ENCODE measurements around the gene HPCAL1.
"Not testable (repeated sequence)": the region's sequence is repeated elsewhere in the genome, so short reads cannot be mapped to it uniquely, and the experiment has no call there.

The HPCAL1 gene

GRCh38 chr2:10448576-10449485 is 146.1 kb downstream of the HPCAL1 start:
- peak; percentile 87 to 92 for DNase-seq

- DNase-seq, result no peak
These were observed 146.8 kb downstream of the HPCAL1 start for GRCh38 chr2:10449486-10449831.

GRCh38 chr2:10449838-10450691 is 147.4 kb downstream of the HPCAL1 start:
- no peak for DNase-seq

DNA sequence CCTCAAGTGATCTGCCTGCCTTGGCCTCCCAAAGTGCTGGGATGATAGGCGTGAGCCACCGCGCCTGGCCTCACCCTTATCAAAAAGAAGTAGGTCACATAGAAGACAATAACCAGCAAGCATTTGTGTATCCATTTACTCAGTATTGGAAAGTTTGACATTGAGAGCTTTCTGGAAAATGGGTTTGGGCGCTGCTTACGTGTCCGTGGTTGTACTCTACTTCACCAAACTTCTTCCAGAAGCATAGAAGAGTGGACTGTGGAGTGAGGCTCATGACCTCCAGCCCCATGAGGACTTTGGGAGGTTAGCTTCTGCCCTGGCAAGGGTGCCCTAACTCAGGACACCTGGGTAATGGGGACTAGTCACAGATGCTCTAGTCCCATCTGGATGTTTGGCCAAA is 149.1 kb downstream of the HPCAL1 start:
- DNase-seq, result no peak

DNA sequence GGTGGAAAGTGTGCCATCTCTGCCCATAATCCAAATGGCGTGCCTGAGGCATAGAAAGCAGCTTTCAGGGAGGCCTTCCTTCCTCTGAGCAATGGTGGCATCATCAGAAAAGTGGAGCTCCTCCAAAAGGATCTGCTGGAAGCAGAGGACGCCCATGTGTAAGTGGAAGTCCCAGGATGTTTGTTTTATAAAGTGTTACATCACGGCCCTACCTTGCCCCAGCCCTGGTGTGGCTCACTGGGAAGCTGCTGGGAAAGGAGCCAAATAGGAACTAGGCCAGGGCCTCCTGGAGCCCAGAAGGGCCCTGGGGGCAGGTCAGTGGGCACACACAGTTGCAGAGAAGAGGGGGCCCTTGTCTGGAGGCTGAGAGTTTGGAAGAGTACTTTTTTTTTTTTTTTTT is 149.6 kb downstream of the HPCAL1 start:
- no peak for DNase-seq

DNA sequence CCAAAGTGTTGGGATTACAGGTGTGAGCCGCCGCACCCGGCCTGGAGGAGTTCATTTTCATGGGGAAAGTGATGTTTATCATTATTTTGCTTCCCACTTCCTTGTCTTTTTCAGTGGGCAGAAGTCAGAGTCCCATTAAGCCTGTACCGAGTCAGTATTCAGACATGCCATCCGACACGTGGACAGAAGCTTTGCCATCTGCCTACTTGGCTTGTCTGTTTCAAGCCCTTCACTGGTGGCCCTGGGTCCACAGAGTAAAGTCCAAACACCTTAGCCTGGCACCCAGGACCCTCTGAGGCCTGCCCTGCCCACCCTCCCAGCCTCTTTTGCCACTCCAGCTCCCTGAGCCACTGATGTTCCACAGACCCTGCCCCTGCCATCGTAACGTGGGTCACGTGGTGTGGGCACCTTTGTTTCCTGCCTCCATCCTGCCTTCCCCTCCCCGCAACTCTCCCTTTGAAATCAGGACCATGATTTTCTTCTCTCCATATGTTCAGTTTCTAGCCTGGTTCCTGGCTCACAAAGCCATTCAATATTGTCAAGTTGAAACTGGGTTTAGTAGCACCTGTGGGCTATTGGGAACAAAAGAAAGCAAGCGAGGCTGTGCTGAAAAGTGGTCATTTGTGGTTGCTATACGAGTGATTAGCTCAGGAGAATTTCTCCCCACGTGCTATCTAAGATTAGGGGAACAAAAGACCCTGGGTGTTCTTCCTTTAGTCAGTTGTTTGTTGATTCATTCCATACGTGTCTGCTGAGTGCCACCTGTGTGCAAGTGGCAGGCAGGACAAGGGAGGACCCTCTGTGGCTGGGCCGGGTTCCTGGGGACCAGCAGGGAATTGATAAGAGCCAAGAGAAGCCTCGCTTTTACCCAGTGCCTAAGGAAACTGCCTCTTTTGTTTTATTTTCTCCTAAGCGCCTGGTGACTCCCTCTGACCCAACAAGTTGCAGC is 150.5 kb downstream of the HPCAL1 start:
- DNase-seq, result no peak

GRCh38 chr2:10453905-10454298 is 151.2 kb downstream of the HPCAL1 start:
- DNase-seq, result no peak

DNA sequence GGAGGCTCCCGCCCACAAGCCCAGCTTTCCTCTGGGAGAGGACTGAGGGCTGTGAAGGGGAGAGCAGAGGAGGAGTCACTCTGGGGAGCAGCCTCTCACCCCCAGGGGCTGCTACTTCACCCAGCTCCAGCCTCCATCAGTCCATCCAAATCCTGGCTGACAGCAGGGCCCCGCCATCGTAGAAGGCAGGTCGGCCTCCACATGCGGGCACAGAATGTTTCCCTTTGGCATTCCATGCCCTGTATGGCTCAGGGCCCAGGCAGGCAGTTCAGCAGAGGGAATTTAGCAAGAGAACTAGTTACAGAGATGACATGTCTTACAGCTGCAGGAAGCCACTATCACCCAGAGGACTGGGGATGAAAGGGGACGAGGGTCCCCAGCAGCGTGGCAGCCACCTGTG is 151.8 kb downstream of the HPCAL1 start:
- no peak for DNase-seq

GRCh38 chr2:10457195-10457594 is 154.5 kb downstream of the HPCAL1 start:
- DNase-seq, result not testable (repeated sequence)

- no peak for DNase-seq
These were observed 155.3 kb downstream of the HPCAL1 start for GRCh38 chr2:10457846-10458598.

DNA sequence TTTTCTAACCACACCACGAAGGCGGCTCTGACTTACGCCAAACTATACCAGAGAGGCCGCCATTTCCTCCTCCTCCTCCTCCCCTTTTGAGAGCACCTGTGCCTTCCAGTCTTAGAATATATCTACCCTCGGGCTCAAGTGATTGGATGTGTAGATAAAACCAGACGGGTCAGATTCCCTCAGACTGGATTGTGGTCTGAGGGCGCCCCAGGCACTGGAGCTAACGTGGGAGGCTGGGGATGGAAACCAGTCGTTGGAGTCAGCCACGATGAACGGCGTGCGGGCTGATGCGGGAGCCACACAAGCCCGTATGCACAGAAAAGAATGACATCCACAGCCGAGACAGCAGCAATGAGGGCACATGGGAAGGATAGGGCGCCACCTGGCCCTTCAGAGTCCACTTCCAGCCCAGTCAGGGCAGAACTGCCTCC is 157.7 kb downstream of the HPCAL1 start:
- DNase-seq, result no peak

DNA sequence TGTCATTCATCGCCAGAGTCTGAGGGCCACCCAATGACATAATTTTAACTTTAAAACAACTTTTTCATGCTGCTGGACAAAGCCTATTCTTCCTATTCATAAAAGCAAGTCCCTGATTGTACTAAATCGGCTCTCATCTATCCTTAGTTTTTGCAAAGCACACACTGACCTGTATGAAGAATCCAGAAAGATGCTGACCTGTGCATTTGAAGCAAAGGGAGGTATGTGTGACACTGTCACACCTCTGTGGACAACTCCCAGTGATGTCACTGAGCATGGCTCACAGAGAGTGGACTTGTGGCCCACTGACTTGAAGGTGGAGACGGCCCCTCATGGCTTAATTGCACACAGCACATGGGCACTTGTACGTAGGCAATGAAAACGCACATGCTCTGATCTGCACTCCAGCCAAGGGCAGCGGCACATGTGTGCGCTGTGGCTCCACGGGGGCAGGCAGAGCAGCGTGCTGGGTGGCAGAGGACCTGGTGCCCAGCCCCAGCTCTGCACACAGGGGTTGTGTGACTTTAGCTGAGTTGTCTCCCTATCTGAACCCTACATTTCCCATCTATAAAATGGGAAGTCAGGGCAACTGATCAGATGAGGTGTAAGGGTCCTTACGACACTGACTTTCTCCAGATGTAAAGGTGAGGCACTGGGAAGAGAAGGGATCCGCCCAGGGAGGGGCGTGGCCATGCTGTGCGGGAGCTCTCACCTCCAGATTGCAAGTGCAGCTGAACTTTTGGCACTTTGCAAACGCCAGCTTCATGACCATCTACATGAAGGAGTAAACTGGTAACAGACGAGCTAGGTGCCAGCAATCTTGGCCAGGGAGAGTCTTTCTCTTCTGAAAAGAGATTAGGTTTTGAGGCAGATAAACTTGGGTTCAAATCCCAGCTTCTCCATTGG is 159.7 kb downstream of the HPCAL1 start:
- DNase-seq, result no peak

DNA sequence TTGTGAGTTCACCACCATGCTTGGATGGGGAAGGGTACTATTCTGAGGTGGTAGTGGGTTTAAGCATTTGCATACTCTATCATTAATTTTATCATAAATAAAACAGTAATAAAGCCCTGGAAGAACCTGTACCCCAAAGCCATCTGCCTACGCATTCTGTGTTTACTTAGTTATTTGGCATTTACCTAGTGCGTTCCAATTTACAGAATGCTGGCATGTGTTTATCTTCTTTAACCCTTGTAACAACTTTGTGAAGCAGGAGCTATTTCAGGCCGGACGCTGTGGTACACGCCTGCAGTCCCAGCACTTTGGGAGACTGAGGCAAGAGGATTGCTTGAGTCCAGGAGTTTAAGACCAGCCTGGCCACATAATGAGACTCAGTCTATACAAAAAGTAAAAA is 163.2 kb downstream of the HPCAL1 start:
- no peak for DNase-seq

DNA sequence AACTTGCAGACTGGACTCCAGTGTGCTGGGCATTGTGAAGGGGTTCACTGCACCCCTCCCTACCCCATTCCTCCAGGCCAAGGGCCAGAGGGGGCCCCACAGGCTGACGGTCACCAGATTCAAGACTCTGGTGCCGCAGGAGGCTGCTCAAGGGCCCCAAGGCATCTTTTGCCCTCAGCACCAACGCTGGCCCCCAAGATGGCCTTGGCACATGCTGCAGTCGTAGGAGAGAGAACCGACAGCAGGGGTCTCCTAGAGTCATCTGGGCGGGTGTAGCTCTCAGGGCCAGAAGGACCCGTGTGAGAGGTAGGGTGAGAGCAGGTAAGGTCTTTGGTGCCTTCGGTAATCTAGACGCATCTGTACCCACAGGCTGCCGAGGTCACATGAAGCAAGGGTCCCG is 164.1 kb downstream of the HPCAL1 start:
- no peak for DNase-seq

- no peak for DNase-seq
These were observed 164.7 kb downstream of the HPCAL1 start for GRCh38 chr2:10467401-10467800.

GRCh38 chr2:10469301-10469700 is 166.6 kb downstream of the HPCAL1 start:
- DNase-seq, result no peak

- no peak for DNase-seq
These were observed 167.4 kb downstream of the HPCAL1 start for GRCh38 chr2:10469955-10470608.

DNA sequence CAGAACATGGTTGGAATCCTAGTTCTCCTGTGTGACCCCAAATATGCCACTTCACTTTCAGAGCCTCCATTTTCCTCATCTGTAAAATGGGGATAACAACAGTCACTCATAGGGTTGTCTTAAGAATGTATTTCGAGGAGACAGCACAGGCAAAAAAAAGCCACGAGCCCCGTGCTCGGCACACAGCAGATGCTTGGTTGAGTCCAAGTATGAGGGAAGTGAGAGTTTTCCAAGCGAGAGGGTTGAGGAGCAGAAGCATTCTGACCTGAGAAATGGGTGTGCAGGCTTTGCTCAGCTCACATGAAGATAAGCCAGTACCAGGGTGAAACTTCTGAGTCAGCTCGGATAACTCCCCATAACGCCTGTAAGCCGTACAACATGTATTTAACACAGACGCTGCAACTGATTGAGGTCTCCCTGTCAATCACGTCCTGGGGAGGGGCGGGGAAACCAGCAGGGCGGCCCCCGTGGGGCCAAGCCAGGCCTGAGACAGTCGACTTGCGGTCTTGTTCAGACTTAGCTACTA is 168.4 kb downstream of the HPCAL1 start:
- no peak for DNase-seq

GRCh38 chr2:10471955-10472354 is 169.3 kb downstream of the HPCAL1 start:
- DNase-seq, result no peak

DNA sequence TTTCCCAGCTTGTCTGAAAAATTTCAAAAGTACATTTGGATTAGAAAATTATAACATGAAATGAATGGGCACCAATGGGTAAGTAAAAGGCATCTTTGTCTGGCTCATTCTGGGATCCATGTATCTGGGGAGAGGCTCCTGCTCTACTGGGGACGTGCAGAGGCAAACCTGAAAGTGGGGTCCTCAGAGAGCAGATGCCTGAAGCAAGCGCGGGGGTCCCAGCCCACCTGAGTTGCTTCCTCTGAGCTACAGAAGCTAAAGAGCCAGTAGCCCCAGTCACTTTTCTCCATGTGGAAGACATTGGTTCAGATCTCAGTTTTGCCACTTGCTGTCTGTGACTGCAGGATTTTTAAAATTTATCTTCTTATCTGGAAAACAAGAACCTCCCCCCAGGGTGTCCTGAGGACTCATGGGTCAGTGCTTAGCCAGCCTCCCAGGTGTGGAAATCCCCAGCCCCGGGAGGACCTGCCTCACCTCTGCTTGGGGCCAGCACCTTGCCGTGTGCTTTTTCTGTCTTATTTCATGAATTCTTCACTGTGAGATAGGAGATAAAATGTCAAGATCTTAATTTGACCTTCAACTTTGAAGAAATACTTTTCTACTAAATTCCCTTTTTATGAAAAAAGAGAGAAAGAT is 170.5 kb downstream of the HPCAL1 start:
- DNase-seq, result no peak

All from activated CD4-positive, alpha-beta T cell treated with anti-CD3 and anti-CD28 coated beads, Interleukin-2, amount 50 U/mL, for 4 hours (primary cell).